ENCODE results near the gene COL25A1.

DNA sequence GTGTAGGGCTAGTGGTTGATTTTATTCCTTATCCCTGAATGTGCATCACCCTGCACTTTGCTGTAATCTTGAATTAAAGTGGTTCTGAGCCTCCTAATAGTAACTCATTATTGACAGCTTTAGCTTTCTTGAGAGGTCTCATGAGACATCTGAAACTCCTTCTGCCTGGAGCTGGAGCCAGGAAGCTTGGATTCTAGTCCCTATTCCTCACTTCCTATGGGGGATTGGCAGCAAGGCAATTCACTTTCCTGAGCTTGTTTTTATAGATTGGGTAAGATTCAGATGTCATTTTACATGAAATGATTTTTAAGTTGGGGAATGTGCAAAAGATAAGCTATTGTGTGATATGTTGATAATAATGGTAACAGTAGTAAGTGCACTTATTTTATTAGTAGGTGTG lies 522.5 kb downstream of the COL25A1 start:
- TF ChIP-seq, protein P1, sequence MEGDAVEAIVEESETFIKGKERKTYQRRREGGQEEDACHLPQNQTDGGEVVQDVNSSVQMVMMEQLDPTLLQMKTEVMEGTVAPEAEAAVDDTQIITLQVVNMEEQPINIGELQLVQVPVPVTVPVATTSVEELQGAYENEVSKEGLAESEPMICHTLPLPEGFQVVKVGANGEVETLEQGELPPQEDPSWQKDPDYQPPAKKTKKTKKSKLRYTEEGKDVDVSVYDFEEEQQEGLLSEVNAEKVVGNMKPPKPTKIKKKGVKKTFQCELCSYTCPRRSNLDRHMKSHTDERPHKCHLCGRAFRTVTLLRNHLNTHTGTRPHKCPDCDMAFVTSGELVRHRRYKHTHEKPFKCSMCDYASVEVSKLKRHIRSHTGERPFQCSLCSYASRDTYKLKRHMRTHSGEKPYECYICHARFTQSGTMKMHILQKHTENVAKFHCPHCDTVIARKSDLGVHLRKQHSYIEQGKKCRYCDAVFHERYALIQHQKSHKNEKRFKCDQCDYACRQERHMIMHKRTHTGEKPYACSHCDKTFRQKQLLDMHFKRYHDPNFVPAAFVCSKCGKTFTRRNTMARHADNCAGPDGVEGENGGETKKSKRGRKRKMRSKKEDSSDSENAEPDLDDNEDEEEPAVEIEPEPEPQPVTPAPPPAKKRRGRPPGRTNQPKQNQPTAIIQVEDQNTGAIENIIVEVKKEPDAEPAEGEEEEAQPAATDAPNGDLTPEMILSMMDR (conservative IDR thresholded peaks at IDR 0.05; ENCODE audit: low read depth, low read length) = no peak
- TF ChIP-seq EZH2 (IDR thresholded peaks at IDR 0.05; ENCODE audit: borderline replicate concordance, low read depth, low read length, poor library complexity, severe bottlenecking) = no peak
